GM19035 (cell line): ENCODE data around the gene PDHA1.

Experiments used
- ATAC-seq: cut with Tn5 transposase; IDR thresholded peaks from one replicate; pipeline ENCODE4 v1.9.1; 2021; ENCODE audit not compliant: unreplicated experiment

PDHA1 gene

GRCh38 chrX:19373351-19373891 lies 29.7 kb downstream of the PDHA1 start:
- no peak for ATAC-seq

GRCh38 chrX:19375546-19375945 lies 31.8 kb downstream of the PDHA1 start:
- no peak for ATAC-seq

- ATAC-seq = no peak
Measured at GRCh38 chrX:19377799-19378198, 34.1 kb downstream of the PDHA1 start.

GRCh38 chrX:19381326-19381725 lies 37.6 kb downstream of the PDHA1 start:
- no peak for ATAC-seq

- ATAC-seq = peak; percentile 56
Measured at GRCh38 chrX:19382555-19383145, 38.9 kb downstream of the PDHA1 start.

GRCh38 chrX:19386679-19387078 lies 43.0 kb downstream of the PDHA1 start:
- no peak for ATAC-seq

GRCh38 chrX:19388064-19388679 lies 44.4 kb downstream of the PDHA1 start:
- no peak for ATAC-seq

GRCh38 chrX:19388741-19389140 lies 45.0 kb downstream of the PDHA1 start:
- ATAC-seq = no peak

GRCh38 chrX:19389227-19389845 lies 45.6 kb downstream of the PDHA1 start:
- no peak for ATAC-seq

GRCh38 chrX:19392078-19392477 lies 48.4 kb downstream of the PDHA1 start:
- ATAC-seq = no peak

GRCh38 chrX:19392703-19393102 lies 49.0 kb downstream of the PDHA1 start:
- no peak for ATAC-seq

GRCh38 chrX:19403696-19404095 lies 60.0 kb downstream of the PDHA1 start:
- ATAC-seq = no peak

GRCh38 chrX:19410259-19410658 lies 66.5 kb downstream of the PDHA1 start:
- no peak for ATAC-seq
